ENCODE data around the gene EI24.

Gene EI24

GRCh38 chr11:125578783-125579182, 9.5 kb downstream of the EI24 start:
- no peak for DNase-seq (ENCODE audit: low read depth in 4 of 4, low spot score in 1 of 4)

DNA sequence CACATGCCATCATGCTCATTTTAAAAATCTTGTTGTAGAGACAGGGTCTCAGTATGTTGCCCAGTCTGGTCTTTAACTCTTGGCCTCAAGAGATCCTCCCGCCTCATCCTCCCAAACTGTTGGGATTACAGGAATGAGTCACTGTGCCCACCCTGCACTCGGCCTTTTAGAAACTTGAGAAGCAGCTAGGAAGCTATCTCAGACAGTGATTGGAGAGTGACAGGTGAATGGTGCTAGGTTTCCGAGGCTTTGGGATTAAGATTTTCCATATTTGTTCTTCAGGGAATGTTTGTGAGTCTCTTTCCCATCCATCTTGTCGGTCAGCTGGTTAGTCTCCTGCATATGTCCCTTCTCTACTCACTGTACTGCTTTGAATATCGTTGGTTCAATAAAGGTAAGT, 10.5 kb downstream of the EI24 start:
- no peak for DNase-seq (ENCODE audit: low read depth in 4 of 4, low spot score in 1 of 4)

- no peak for DNase-seq (ENCODE audit: low read depth in 4 of 4, low spot score in 1 of 4)
These were observed 14.2 kb downstream of the EI24 start for GRCh38 chr11:125583496-125583895.

GRCh38 chr11:125585487-125585886, 16.2 kb downstream of the EI24 start:
- DNase-seq (ENCODE audit: low read depth in 4 of 4, low spot score in 1 of 4) = no peak

DNA sequence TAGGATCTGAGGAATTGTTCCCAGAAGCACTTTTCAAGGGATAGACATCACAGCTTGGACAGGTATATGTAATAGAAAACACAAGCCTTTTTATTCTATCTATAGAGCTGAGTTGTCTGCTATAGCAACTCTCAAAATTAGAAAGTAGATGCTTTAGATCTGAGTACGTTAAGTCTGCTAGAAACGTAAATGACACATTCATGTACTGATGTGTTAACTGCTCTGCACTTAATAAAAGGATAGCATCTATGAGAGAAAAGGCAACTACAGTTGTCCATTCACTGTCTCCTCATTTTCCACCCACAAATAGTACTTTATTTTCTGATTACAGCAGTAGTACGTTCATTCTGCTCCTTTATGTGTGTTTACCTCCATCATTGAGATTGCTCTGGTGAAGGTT, 17.3 kb downstream of the EI24 start:
- no peak for DNase-seq (ENCODE audit: low read depth in 4 of 4, low spot score in 1 of 4)

DNA sequence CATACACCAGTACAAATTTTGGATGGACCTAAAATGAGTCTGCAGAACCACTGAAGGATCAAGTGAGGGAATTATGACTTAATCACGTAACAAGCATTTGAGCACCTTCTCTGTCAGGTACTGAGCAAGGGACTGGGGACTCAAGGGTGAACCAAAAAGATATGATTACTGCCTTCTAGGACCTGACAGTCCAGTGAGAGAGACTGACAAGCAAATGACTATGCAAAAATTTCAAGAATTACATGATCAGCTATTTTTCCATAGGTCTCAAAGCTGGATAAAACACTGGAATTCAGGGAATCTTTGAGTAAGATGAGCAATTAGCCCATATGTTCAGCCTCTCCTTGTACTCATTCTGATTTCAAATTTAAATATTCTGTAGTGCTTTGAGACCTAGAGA, 18.2 kb downstream of the EI24 start:
- no peak for DNase-seq (ENCODE audit: low read depth in 4 of 4, low spot score in 1 of 4)

DNA sequence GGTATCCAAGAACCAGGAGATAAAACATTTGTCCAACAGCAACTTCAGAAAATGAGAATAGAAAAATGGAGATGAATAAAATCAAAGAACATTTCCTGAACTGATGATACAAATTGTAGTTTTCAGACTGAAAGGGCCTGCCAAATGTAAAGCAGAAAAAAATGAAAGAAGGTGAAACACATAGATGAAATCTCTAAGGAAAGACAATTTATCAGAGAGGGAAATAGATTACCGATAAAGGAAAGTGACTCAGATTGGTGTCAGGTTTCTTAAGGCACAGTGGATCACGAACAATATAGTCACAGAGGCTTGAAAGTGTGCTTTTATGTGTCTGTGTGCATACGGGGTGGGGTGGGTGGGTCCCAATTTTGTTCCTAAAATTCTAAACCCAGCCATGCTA, 19.2 kb downstream of the EI24 start:
- DNase-seq (ENCODE audit: low read depth in 4 of 4, low spot score in 1 of 4) = no peak

- peak in 2 of 4 experiments; percentile 12 to 14 for DNase-seq (ENCODE audit: low read depth in 4 of 4, low spot score in 1 of 4)
These were observed 22.5 kb downstream of the EI24 start for GRCh38 chr11:125591649-125592304.

DNA sequence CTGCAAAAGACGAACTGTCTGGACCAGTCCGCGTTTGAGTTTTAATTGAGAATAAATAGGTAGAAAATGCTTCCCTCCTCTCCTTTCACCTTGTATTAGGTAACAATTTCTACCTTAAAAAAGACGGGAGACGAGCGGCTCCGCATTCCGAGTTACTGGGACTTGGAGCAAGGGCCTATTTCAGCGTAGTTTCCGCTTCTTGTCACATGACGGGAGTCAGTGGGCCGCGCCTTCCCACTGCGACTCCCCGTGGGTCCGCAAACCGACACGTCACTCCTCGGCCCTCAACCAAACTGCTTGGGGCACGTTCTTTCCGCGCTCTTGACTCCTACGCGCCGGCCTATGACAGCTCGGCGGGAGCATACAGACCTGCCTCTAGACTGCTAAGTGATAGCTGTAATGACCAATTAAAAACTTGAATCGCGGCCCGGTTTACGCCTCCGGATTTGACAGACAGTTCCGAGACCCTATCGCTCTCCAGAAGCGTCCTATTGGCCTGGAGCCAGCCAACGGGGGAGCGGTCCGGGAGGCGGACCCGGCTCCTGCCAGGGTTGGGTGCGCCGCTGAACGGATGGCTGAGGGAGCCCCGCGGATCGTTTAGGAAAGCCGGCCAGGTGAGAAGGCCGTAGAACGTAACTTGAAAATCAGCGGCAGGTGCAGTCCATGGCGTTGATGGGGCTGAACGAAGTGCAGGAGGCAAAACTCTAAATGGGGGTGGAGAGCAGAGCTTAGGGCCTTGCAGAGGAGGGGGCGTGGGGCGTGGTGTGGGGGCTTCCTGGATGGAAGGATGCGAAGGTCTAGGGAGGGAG, 23.2 kb downstream of the EI24 start, which contains the start of gene STT3A:
TSS of gene STT3A (plus strand) at position 548 of the 809 bp plus-strand sequence. CDS start 3,064 bp downstream, outside the sequence.
- DNase-seq (ENCODE audit: low read depth in 4 of 4, low spot score in 1 of 4) = peak; percentile 94 to 97 (median 95)

DNA sequence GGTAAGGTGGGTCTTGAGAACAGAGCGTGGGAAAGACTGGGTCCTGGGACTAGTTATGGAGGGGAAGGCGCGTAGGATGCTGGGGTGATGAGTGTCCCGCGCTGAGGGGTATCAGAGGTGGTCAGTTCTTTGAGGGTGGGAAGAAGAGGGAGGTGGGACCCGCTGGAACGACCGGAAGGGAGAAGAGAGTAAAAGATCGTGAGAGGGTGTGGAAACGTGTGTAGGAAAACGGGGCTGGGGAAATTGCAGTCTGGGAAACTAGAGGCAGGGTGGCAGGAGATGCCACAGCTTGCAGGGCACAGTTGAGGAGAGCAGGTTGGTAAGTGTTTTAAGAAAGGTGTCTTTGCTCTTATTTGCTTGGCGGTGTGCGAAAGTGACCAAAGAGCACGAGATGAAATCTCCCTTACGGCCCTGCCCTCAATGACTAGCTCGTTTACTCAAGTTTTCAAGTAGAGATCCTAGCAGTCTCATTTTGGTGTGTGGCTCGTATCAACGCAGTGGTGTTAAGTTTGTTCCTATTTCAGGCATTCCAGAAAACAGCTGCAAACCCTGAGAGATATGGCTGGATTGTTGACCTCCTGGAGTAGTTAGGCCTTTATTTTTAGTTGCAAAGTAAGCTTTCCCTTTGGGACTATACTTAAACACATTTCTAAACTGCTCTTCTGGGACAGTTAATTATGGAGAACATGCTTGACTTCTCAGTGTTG, 24.0 kb downstream of the EI24 start:
- no peak for DNase-seq (ENCODE audit: low read depth in 4 of 4, low spot score in 1 of 4)

- DNase-seq (ENCODE audit: low read depth in 4 of 4, low spot score in 1 of 4) = no peak
These were observed 25.7 kb downstream of the EI24 start for GRCh38 chr11:125594958-125595357.

DNA sequence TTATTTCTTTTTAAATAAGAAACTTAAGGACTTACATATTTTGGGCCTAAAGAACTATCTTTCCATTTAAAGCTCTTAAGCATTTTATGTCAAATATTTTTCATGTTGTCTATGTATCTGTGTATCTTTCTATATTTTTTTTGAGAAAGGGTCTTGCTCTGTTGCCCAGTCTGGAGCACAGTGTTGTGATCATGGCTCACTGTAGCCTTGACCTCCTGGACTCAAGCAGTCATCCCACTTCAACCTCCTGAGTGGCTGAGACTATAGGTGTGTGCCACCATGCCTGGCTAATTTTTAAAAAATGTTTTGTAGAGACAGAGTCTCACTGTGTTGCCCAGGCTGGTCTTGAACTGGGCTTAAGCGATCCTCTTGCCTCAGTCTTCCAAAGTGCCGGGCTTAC, 31.4 kb downstream of the EI24 start:
- DNase-seq (ENCODE audit: low read depth in 4 of 4, low spot score in 1 of 4) = no peak

GRCh38 chr11:125603207-125603606, 33.9 kb downstream of the EI24 start:
- no peak for DNase-seq (ENCODE audit: low read depth in 4 of 4, low spot score in 1 of 4)

DNA sequence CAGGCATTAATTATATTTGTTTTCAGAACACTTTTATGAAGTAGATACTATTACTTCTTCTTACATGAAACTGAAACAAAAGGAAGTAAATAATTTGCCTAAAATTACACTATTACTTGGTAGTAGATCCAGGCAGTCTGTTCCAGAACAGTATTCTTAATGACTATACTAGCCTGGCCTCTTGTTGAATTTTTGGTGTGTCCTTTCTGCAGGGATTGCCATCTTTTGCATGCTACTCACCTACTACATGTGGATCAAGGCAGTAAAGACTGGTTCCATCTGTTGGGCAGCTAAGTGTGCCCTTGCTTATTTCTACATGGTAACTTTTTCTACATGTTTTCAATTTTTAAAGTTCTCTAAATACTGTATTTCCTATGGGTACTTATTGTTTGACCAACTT, 36.1 kb downstream of the EI24 start:
- no peak for DNase-seq (ENCODE audit: low read depth in 4 of 4, low spot score in 1 of 4)

GRCh38 chr11:125609545-125609944, 40.3 kb downstream of the EI24 start:
- DNase-seq (ENCODE audit: low read depth in 4 of 4, low spot score in 1 of 4) = no peak

- DNase-seq (ENCODE audit: low read depth in 4 of 4, low spot score in 1 of 4) = no peak
These were observed 49.1 kb downstream of the EI24 start for GRCh38 chr11:125618383-125618782.

DNA sequence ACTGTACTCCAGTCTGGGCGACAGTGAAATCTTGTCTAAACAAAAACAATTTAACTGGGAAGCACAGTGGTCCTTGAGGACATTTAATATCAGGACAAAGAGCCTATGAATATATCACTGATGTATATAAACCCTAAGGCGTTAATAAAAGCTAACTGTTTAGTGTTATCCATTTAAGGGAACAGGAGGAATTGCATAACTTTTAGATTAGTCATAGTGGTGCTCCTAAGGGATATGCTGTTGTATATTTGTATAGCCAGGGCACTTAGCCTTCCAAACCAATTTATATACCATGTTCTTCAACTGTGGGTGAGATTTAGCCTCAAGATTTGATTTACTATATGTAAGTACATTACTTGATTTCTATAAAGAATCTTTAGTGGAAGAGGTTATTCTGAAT, 52.7 kb downstream of the EI24 start:
- DNase-seq (ENCODE audit: low read depth in 4 of 4, low spot score in 1 of 4) = no peak

GRCh38 chr11:125623064-125623463, 53.8 kb downstream of the EI24 start:
- DNase-seq (ENCODE audit: low read depth in 4 of 4, low spot score in 1 of 4) = no peak

DNA sequence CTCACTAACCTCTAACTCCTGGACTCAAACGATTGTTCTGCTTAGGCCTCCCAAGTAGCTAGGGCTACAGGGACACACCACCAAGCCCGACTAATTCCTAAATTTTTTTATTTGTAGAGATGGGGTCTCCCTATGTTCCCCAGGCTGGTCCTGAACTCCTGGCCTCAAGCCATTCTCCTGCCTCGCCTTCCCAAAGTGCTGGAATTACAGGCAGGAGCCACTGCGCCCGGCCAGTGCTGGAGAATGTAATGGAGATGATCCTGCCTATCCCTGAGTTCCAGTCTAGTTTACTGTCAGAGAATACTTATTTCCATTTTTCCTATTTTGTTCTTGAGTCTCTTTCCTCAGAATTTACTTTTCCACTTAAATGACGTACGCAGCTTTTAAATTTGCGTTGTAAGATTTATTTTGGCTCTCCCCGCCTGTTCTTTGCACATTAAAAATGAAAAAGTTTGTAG, 55.5 kb downstream of the EI24 start, which contains the start of gene CHEK1:
TSS of gene CHEK1 (plus strand) at position 408 of the 458 bp plus-strand sequence. CDS start 1,606 bp downstream, outside the sequence.
- DNase-seq (ENCODE audit: low read depth in 4 of 4, low spot score in 1 of 4) = no peak

DNA sequence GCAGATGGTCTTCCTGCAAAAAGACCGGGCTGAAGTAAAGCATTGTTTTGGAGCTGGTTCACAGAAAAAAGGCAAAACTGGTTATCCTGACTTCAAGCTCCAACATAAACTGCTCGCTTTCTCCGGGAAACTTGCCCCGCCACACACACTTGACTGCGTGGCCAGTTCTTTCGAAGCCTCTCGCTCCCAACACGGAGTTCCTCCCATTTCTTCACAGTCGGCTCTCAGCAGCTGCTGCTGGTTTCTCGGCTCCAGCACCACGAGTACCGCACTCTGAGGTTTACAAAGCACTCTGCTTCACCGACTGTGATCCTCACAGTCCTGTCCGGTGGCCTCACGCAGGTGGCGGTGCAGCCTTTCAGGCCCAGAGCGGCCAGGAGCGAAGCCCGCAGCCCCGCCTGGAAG, 56.0 kb downstream of the EI24 start:
- no peak for DNase-seq (ENCODE audit: low read depth in 4 of 4, low spot score in 1 of 4)

- peak; percentile 67 to 84 (median 80) for DNase-seq (ENCODE audit: low read depth in 4 of 4, low spot score in 1 of 4)
These were observed 56.5 kb downstream of the EI24 start for GRCh38 chr11:125625630-125626287.

All from stimulated activated CD4-positive, alpha-beta T cell treated with anti-CD3 and anti-CD28 coated beads, Interleukin-1b, Interleukin-23, amount 100 ng/mL, for 24 hours (primary cell).